ENCODE data around the gene MYRFL. TPM values are rescaled to one million over a fixed set of nuclear protein-coding genes. Genes with fewer than 3 reads are reported as not detected.

Gene MYRFL
- total RNA-seq, 1 donor from 2014 or later: 0.93 TPM

DNA sequence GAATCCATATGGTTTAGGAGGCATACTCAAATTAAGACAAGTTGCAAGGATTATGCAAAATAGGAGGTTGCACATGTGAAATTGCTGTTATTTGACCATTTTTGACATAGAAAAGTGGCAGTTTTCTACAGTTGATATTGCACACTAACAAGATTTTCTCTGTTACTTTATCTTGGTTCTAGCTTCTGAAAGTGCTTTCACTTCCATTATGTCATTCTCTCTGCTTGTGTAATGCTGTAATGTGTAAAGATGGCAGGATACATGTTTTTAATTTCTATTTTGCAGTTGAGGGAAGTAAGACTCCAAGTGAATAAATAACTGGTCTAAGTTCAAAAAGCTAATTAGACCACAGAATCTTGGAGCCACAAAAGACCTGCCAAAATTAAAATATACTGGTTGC is 60.6 kb downstream of the MYRFL start:
- no peak for DNase-seq (ENCODE audit: low spot score, unreplicated experiment)
- Mint-ChIP-seq H3K9me3 (ENCODE audit: low read depth) (no peaks in the 10 kb centered on the region), H3K27me3 (no peaks in the 10 kb centered on the region), H3K36me3 (ENCODE audit: insufficient read depth) (no peaks in the 10 kb centered on the region), H3K4me1 (ENCODE audit: low read depth) (no peaks in the 10 kb centered on the region), H3K4me3 (ENCODE audit: low read depth) (no peak overlapping the region), H3K27ac (no peak overlapping the region)
- TF ChIP-seq, protein P1, sequence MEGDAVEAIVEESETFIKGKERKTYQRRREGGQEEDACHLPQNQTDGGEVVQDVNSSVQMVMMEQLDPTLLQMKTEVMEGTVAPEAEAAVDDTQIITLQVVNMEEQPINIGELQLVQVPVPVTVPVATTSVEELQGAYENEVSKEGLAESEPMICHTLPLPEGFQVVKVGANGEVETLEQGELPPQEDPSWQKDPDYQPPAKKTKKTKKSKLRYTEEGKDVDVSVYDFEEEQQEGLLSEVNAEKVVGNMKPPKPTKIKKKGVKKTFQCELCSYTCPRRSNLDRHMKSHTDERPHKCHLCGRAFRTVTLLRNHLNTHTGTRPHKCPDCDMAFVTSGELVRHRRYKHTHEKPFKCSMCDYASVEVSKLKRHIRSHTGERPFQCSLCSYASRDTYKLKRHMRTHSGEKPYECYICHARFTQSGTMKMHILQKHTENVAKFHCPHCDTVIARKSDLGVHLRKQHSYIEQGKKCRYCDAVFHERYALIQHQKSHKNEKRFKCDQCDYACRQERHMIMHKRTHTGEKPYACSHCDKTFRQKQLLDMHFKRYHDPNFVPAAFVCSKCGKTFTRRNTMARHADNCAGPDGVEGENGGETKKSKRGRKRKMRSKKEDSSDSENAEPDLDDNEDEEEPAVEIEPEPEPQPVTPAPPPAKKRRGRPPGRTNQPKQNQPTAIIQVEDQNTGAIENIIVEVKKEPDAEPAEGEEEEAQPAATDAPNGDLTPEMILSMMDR (IDR thresholded peaks at IDR 0.05; ENCODE audit: unreplicated experiment): no peak

DNA sequence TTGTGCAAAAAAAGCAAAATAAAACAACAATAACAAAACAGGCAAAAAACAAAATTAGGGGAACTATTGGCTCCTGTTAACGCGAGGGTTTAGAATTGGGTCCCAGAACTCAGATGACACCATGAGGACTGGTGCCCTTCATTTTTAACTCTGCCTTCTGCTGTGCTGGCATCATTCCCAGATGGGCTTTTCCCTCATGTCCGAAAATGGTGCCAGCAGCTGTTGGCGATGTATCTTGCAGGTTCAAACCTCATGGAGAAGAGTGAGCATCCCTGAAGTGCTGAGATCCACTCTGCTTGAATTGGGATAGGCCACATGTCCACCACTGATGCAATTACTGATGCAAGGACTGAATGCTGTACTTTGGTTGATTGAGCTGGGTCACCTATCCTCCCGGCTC is 61.1 kb downstream of the MYRFL start:
- TF ChIP-seq, protein P1 (IDR thresholded peaks at IDR 0.05; ENCODE audit: unreplicated experiment): no peak
- Mint-ChIP-seq H3K4me3 (ENCODE audit: low read depth) (no peak overlapping the region), H3K27me3 (no peaks in the 10 kb centered on the region), H3K4me1 (ENCODE audit: low read depth) (no peaks in the 10 kb centered on the region), H3K27ac (no peak overlapping the region), H3K36me3 (ENCODE audit: insufficient read depth) (no peaks in the 10 kb centered on the region), H3K9me3 (ENCODE audit: low read depth) (no peaks in the 10 kb centered on the region)
- no peak for DNase-seq (ENCODE audit: low spot score, unreplicated experiment)

DNA sequence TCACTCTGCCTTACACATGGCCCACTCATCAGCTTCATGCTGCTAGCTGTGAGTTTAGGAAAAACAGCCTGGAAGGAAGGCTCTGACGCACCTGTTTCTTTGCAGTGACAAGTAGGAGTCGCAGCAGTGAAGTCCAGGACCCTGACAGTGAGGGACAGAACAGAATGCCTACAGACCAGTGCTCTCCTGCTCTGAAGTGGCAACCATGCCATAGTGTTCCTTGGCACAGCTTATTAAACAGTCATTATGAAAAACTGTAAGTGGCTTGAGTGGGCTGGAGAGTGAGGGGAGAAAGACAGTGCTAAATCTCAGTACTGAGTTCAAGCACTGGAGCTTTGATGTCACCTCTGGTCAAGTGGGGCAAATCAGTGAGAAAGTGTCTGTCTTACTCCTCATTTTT is 61.7 kb downstream of the MYRFL start:
- TF ChIP-seq, protein P1 (IDR thresholded peaks at IDR 0.05; ENCODE audit: unreplicated experiment): no peak

DNA sequence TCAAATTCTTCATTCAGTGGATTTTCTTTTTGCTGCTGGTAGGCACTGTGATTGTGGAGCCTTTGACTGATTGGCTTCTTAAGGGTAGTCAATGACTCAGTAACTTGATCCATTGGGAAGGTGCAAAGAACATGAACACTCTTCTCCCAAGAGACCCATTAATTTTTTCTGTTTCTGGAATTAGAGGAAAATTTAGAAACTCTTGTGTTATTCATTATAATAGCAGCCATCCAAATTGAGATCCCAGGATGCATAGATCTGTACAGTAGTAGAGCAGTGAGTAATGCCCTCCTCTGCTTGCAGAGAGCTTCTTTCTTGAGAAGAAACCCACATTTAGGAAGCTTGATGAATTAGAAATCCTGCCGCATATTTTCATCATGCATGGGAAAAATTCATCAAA is 63.9 kb downstream of the MYRFL start:
- no peak overlapping the region for H3K27ac Mint-ChIP-seq
- no peaks in the 10 kb centered on the region for H3K27me3 Mint-ChIP-seq
- no peak overlapping the region for H3K4me3 Mint-ChIP-seq (ENCODE audit: low read depth)
- DNase-seq (ENCODE audit: low spot score, unreplicated experiment): no peak
- H3K9me3 Mint-ChIP-seq (ENCODE audit: low read depth): no peaks in the 10 kb centered on the region
- TF ChIP-seq, protein P1 (IDR thresholded peaks at IDR 0.05; ENCODE audit: unreplicated experiment): no peak
- H3K4me1 Mint-ChIP-seq (ENCODE audit: low read depth): no peaks in the 10 kb centered on the region
- H3K36me3 Mint-ChIP-seq (ENCODE audit: insufficient read depth): no peaks in the 10 kb centered on the region

More for the DNA sequence above, 61.7 kb downstream of the MYRFL start:
- Mint-ChIP-seq H3K36me3 (ENCODE audit: insufficient read depth) (no peaks in the 10 kb centered on the region), H3K4me1 (ENCODE audit: low read depth) (no peaks in the 10 kb centered on the region), H3K4me3 (ENCODE audit: low read depth) (no peak overlapping the region), H3K27me3 (no peaks in the 10 kb centered on the region), H3K9me3 (ENCODE audit: low read depth) (no peaks in the 10 kb centered on the region), H3K27ac (no peak overlapping the region)
- DNase-seq (ENCODE audit: low spot score, unreplicated experiment): no peak

DNA sequence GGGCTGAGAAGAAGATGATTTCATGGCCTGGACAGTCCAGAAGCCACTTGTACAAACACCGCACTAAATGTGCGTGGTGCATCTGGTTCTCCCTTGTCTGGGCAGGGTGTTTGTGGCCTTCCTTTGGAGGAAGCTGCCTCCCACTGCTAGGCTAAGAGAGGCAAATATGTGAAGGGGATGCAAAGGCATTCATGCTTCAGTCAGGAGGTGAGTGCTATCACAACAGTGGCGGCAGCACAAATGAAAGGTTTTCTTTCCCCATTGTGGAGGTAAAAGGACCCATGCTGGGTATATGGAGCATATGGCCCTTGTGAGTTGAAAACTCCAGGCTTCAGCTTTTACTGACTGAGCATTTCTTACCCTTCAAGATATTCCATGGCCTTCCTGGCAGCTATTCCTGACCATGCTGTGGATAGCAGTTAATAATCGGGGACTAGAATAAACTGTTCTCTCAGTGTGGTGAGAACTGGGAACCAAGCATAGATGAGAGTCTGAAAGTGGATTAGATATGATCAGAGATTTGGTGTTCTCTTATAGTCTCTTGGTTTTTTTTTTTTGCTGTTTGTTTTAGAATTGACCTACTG is 69.9 kb downstream of the MYRFL start:
- Mint-ChIP-seq H3K27ac (no peak overlapping the region), H3K9me3 (ENCODE audit: low read depth) (no peaks in the 10 kb centered on the region), H3K4me1 (ENCODE audit: low read depth) (peaks cover 2% of the 10 kb centered on the region), H3K27me3 (no peaks in the 10 kb centered on the region), H3K4me3 (ENCODE audit: low read depth) (no peak overlapping the region), H3K36me3 (ENCODE audit: insufficient read depth) (no peaks in the 10 kb centered on the region)
- no peak for DNase-seq (ENCODE audit: low spot score, unreplicated experiment)
- TF ChIP-seq, protein P1 (IDR thresholded peaks at IDR 0.05; ENCODE audit: unreplicated experiment): no peak
